ENCODE results near the gene ZBTB12.

Gene ZBTB12

DNA sequence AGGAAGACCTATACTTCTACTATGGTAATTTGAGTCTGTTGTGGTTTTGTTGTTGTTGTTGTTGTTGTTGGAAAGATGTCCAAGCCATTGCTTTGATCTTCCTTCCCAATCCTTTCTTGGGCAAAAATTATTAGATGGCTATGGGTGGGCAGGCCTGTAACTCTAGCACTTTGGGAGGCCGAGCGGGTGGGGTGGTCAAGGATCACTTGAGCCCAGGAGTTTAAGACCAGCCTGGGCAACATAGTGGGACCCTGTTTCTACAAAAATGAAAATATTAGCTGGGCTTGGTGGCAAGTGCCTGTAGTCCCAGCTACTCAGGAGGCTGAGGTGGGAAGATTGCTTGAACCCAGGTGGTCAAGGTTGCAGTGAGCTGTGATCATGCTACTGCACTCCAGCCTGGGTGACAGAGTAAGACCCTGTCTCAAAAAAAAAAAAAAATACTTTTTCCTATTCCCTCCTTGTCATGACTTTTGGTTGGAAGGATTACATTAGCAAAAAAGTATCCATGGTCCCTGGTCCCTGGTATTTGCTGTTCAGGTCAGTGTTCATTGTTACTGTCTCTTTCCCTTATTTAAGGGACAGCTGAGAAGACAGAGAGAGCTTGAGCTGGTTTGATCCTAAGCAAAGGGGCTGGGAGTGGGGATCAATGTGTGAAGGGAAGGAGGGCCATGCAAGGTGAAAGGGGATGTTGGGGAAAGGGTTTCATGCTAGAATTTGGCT, 51.0 kb downstream of the ZBTB12 start:
- no peak for DNase-seq (ENCODE audit: low read depth, low spot score)

All from astrocyte of the hippocampus (primary cell).